Gastroesophageal sphincter (tissue), 4 donors: ENCODE measurements around the gene SDK2. TPM values are rescaled to one million over a fixed set of nuclear protein-coding genes. Genes with fewer than 3 reads are reported as not detected.

Experiments used
- ATAC-seq: fragments of 150-250 bp; one replicate; pipeline ENCODE4 v1.9.1; 2016; ENCODE audit warnings: mild to moderate bottlenecking, moderate library complexity
- H3K27ac ChIP-seq, 4 donors: fragments of 200-600 bp; sonication (generic) in 3 of 4; 1 replicate in 3 of 4; 2 replicates in 1 of 4; pipeline ENCODE4 v1.5.1; 2016 to 2019
- H3K27me3 ChIP-seq: fragments of 200-600 bp; sonication (generic); one replicate; pipeline ENCODE4 v1.5.1; 2019
- H3K36me3 ChIP-seq, 2 donors: fragments of 200-600 bp; sonication (generic); one replicate each; pipeline ENCODE4 v1.5.1; 2019; ENCODE audit warnings: control low read depth in 1 of 2
- H3K4me1 ChIP-seq, 3 donors: fragments of 200-600 bp; sonication (generic); 1 replicate in 2 of 3; 2 replicates in 1 of 3; pipeline ENCODE4 v1.5.1; 2016 to 2019; ENCODE audit warnings: control low read depth in 2 of 3
- H3K4me3 ChIP-seq, 2 donors: fragments of 200-600 bp; sonication (generic); one replicate each; pipeline ENCODE4 v1.5.1; 2019; ENCODE audit warnings: mild to moderate bottlenecking in 1 of 2, moderate library complexity in 1 of 2
- H3K9me3 ChIP-seq, 3 donors: fragments of 200-600 bp; sonication (generic); one replicate each; pipeline ENCODE4 v1.5.1; 2017 to 2019; ENCODE audit warnings: control low read depth in 2 of 3
- CTCF ChIP-seq, 4 experiments: fragments of 200-600 bp in 2 of 4; fragments of 450-650 bp in 2 of 4; sonication (generic) in 1 of 4; IDR thresholded peaks; one replicate each; pipeline ENCODE4 v1.5.1; 2017 to 2019; ENCODE audit warnings: antibody characterized with exemption in 4 of 4, mild to moderate bottlenecking in 2 of 4, moderate library complexity in 2 of 4
- EP300 ChIP-seq: sonication (generic); formaldehyde crosslinking; IDR thresholded peaks from one replicate; pipeline ENCODE4 v1.6.1; 2017; ENCODE audit warnings: antibody characterized with exemption, mild to moderate bottlenecking
- POLR2A ChIP-seq, 2 donors: fragments of 450-650 bp; IDR thresholded peaks; one replicate each; pipeline ENCODE4 v1.6.1; 2017; ENCODE audit warnings: antibody characterized with exemption in 2 of 2, mild to moderate bottlenecking in 2 of 2, moderate library complexity in 1 of 2
- POLR2AphosphoS5 ChIP-seq: sonication (generic); formaldehyde crosslinking; IDR thresholded peaks from one replicate; pipeline ENCODE4 v1.6.1; 2017; ENCODE audit warnings: antibody characterized with exemption
- WGBS, 2 donors: methylation state at CpG; one replicate each; pipeline ENCODE4 v1.1.5; 2018; ENCODE audit warnings: low coverage in 1 of 2; 5-methylcytosine and 5-hydroxymethylcytosine counted together
- total RNA-seq, 4 donors: library from RNA; depleted of rRNA; stranded (reverse); fragments of >200 nt; gene quantifications; one replicate each; pipeline ENCODE4 v1.1.0, GENCODE V29; 2016

Gene SDK2
- total RNA-seq, 4 donors from 2014 or later, result 0.31 to 2.0 (median 0.78) TPM

GRCh38 chr17:73569762-73570319 is 74.4 kb downstream of the SDK2 start:
- no peak overlapping the region for H3K27ac ChIP-seq
- no peak for ATAC-seq
- no peaks in the 10 kb centered on the region for H3K9me3 ChIP-seq
- TF ChIP-seq CTCF (IDR thresholded peaks at IDR 0.05) (no peak), POLR2AphosphoS5 (no peak), POLR2A (IDR thresholded peaks at IDR 0.05) (no peak), EP300 (no peak)
- WGBS, 2 donors, result no CpG with 5 or more reads among the region's 18 CpGs
- no peaks in the 10 kb centered on the region for H3K36me3 ChIP-seq
- no peaks in the 10 kb centered on the region for H3K4me1 ChIP-seq
- H3K27me3 ChIP-seq, result peaks cover 27% of the 10 kb centered on the region
- no peak overlapping the region for H3K4me3 ChIP-seq

- Histone ChIP-seq H3K4me1 (no peaks in the 10 kb centered on the region), H3K27ac (no peak overlapping the region), H3K27me3 (peaks cover 20% of the 10 kb centered on the region), H3K36me3 (no peaks in the 10 kb centered on the region), H3K4me3 (no peak overlapping the region), H3K9me3 (no peaks in the 10 kb centered on the region)
- no peak for ATAC-seq
- 100% methylated on average over 2 of the region's 3 CpGs for WGBS, 2 donors
- TF ChIP-seq CTCF (IDR thresholded peaks at IDR 0.05) (no peak), POLR2AphosphoS5 (no peak), EP300 (no peak), POLR2A (IDR thresholded peaks at IDR 0.05) (no peak)
Observed at GRCh38 chr17:73568934-73569333, 75.3 kb downstream of the SDK2 start.

DNA sequence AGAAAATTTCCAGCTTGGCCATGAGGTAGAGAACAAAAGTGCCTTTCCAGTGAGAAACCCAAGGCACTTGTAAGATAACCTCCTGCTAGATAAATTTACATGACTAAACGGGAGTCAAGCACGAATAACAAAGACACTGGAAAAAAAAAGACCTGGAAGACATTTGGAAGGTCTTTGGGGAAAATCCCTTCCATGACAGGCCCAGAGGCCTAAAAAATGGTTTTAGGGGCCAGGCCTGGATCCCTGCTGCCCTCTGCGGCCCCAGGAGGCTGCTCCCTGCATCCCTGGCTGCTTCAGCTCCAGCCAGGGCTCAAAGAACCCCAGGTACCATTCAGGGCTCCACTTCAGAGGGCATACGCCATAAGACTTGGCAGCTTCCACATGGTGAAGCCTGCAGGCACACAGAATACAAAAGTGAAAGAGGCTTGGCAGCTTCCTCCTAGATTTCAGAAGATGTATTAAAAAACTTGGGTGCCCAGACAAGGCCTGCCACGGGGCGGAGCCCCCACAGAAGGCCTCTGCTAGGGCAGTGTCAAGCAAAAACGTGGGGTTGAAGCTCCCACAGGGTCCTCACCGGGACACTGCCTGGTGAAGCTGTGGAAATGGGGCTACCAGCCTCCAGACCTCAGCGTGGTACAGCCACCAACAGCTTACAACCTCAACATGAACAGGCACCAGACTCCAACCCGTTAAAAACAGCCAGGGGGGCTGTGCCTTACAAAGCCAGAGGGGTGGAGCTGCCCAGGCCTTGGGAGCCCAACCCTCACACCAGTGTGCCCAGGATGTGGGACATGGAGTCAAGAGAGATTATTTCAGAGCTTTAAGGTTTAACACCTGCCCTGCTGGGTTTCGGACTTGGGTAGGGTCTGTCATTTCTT is 77.1 kb downstream of the SDK2 start:
- Histone ChIP-seq H3K27ac (no peak overlapping the region), H3K4me3 (no peak overlapping the region), H3K9me3 (no peaks in the 10 kb centered on the region), H3K36me3 (no peaks in the 10 kb centered on the region), H3K4me1 (no peaks in the 10 kb centered on the region), H3K27me3 (peaks cover 14% of the 10 kb centered on the region)
- no peak for ATAC-seq
- WGBS, 2 donors, result 80 to 90% methylated on average over 2 to 3 of the region's 11 CpGs
- no peak for TF ChIP-seq POLR2A (IDR thresholded peaks at IDR 0.05)
- no peak for TF ChIP-seq POLR2AphosphoS5
- TF ChIP-seq CTCF (IDR thresholded peaks at IDR 0.05), result no peak
- no peak for TF ChIP-seq EP300

DNA sequence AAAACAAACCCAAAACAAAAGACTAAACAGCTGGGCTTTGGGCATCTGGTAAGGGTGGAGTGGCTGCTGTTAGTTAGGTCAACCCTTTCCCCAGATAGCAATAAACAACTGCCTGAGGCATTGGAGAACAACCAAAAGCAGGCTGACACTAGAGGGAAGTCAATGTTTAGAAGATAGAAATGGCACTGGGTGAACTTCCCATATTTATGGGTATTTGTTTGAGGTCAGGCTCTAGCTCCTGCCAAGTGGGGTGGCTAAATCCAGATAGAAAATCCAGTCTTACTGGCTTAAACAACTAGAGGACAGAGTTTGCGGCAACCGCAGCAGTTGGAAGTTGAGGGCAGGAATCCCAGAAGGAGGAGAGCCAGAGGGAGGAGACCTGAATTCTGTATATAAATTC is 79.4 kb downstream of the SDK2 start:
- H3K9me3 ChIP-seq, result no peaks in the 10 kb centered on the region
- no peaks in the 10 kb centered on the region for H3K4me1 ChIP-seq
- no peak overlapping the region for H3K4me3 ChIP-seq
- TF ChIP-seq EP300 (no peak), CTCF (IDR thresholded peaks at IDR 0.05) (no peak), POLR2A (IDR thresholded peaks at IDR 0.05) (no peak), POLR2AphosphoS5 (no peak)
- no peak overlapping the region for H3K27ac ChIP-seq
- no peaks in the 10 kb centered on the region for H3K36me3 ChIP-seq
- WGBS, 2 donors, result 41 to 83% methylated on average over 2 of the region's 2 CpGs
- no peak for ATAC-seq
- H3K27me3 ChIP-seq, result peaks cover 29% of the 10 kb centered on the region

GRCh38 chr17:73562896-73563295 is 81.3 kb downstream of the SDK2 start:
- no peaks in the 10 kb centered on the region for H3K4me1 ChIP-seq
- TF ChIP-seq EP300 (no peak), POLR2A (IDR thresholded peaks at IDR 0.05) (no peak), CTCF (IDR thresholded peaks at IDR 0.05) (no peak), POLR2AphosphoS5 (no peak)
- H3K27ac ChIP-seq, result no peak overlapping the region
- 20% methylated on average over 1 of the region's 9 CpGs for WGBS, 2 donors
- H3K9me3 ChIP-seq, result no peaks in the 10 kb centered on the region
- no peak for ATAC-seq
- no peak overlapping the region for H3K4me3 ChIP-seq
- H3K36me3 ChIP-seq, result no peaks in the 10 kb centered on the region
- H3K27me3 ChIP-seq, result peaks cover 29% of the 10 kb centered on the region
